ENCODE measurements around the gene MEDAG.

Gene MEDAG

DNA sequence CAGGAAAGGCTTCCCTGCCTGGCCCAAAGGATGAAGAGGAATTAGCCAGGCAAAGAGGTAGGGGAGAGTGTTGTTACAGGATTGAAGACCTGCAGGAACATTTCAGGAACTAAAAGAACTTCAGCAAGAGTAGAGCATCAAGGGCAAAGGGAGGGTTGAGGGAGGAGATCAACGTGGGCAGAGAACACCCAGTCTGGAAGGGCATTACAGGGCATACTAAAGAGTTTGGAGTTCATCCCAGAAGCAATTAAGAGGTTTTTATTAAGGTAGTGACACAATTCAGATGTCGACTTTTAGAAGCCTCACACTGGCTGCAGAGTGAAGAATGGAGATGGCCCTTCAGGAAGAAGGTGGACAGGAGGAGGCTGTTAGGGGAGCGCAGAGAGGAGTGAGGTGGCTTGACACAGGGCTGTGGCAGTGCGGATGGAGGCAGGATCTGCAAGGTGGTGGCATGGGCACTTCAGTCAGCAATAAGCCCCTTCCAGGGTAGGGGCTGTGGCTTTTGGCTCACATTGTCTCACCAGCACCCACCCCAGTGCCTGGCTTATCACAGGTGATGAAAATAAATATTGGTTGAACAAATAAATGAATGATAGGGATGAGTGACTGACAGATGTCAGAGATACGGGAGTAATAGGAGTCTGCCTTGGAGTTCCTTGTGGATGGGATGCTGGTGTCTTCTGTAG lies 51.3 kb downstream of the MEDAG start:
- DNase-seq (ENCODE audit: low spot score): no peak

- DNase-seq (ENCODE audit: low spot score): no peak
These were observed 53.6 kb downstream of the MEDAG start for GRCh38 chr13:30959678-30960077.

GRCh38 chr13:30963791-30964190 lies 57.7 kb downstream of the MEDAG start:
- peak; percentile 55 for DNase-seq (ENCODE audit: low spot score)

- no peak for DNase-seq (ENCODE audit: low spot score)
These were observed 59.3 kb downstream of the MEDAG start for GRCh38 chr13:30965380-30965779.

GRCh38 chr13:30966101-30966500 lies 60.0 kb downstream of the MEDAG start:
- DNase-seq (ENCODE audit: low spot score): no peak

- DNase-seq (ENCODE audit: low spot score): peak; percentile 26
These were observed 62.8 kb downstream of the MEDAG start for GRCh38 chr13:30968846-30969245.

GRCh38 chr13:30971575-30971974 lies 65.5 kb downstream of the MEDAG start:
- no peak for DNase-seq (ENCODE audit: low spot score)

DNA sequence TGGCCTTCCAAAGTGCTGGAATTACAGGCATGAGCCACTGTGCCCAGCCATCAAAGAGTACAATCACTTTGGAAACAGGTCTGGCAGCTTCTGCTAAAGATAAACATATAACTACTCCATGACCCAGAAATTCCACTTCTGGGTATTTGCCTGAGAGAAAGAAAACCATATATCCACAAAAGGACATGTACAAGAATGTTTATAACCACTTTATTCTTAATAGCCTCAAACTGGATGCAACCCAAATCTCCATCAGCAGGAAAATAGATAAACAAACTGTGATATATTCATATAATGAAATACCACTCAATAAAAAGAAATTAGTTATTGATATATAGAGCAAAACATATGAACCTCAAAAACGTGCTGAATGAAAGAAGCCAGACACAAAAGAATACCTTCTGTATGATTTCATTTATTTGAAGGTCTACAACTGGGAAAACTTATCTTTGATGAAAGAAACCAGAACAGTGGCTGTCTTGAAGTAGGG lies 66.9 kb downstream of the MEDAG start:
- DNase-seq (ENCODE audit: low spot score): no peak

GRCh38 chr13:30974350-30974749 lies 68.3 kb downstream of the MEDAG start:
- no peak for DNase-seq (ENCODE audit: low spot score)

Measured in AG08396 (cell line).